T-helper 1 cell (primary cell): ENCODE data around the gene EXOC3L4.

Experiments used
- DNase-seq, 5 donors: peaks; one replicate each; pipeline ENCODE4 v3.0.0-alpha.2; 2012 to 2020

EXOC3L4 gene

GRCh38 chr14:103155826-103156394 is 61.4 kb downstream of the EXOC3L4 start:
- DNase-seq: no peak

GRCh38 chr14:103156651-103157378 is 62.3 kb downstream of the EXOC3L4 start:
- DNase-seq: no peak

- no peak for DNase-seq
Measured at GRCh38 chr14:103157969-103158368, 63.4 kb downstream of the EXOC3L4 start.

DNA sequence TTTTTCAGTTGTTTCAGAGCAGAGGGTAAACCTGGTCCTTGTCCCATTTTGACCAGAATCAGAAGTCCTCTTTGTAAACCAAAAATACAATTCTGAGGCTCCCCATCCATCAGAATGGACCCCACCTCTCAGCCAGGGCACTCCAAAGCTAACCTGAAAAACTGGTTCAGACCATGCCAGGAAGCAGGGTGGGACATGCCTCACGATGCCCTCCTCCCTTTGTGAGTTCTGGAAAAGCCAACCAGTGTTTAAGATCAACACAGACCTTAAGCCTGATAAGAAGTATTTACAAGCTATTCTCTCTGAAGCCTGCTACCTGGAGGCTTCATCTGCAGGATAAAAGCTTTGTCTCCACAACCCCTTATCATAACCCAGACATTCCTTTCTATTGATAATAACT is 64.2 kb downstream of the EXOC3L4 start:
- DNase-seq: no peak
